Skeletal muscle satellite cell (primary cell): ENCODE data around the gene ZNF181. TPM values are rescaled to one million over a fixed set of nuclear protein-coding genes. Genes with fewer than 3 reads are reported as not detected.
"Not testable (repeated sequence)": the region's sequence is repeated elsewhere in the genome, so short reads cannot be mapped to it uniquely, and the experiment has no call there.

Experiments
- H3K27me3 ChIP-seq: 2 replicates; pipeline ENCODE4 v1.7.0; 2013; ENCODE audit warnings: low read length; ENCODE audit not compliant: control insufficient read depth, insufficient read depth
- H3K36me3 ChIP-seq: 2 replicates; pipeline ENCODE4 v1.7.0; 2013; ENCODE audit warnings: mild to moderate bottlenecking, control low read depth, low read length; ENCODE audit not compliant: insufficient read depth
- H3K4me1 ChIP-seq: 2 replicates; pipeline ENCODE4 v1.7.0; 2013; ENCODE audit warnings: low read length; ENCODE audit not compliant: control insufficient read depth, insufficient read depth
- H3K4me2 ChIP-seq: 2 replicates; pipeline ENCODE4 v1.7.0; 2013; ENCODE audit warnings: mild to moderate bottlenecking, low read length
- H3K4me3 ChIP-seq: 2 replicates; pipeline ENCODE4 v1.7.0; 2013; ENCODE audit warnings: low read length
- H3K9ac ChIP-seq: 2 replicates; pipeline ENCODE4 v1.7.0; 2013; ENCODE audit warnings: mild to moderate bottlenecking, low read depth, low read length, moderate library complexity
- H3K9me3 ChIP-seq: replicated peaks from 2 replicates; pipeline ENCODE4 v1.7.0; 2013; ENCODE audit warnings: mild to moderate bottlenecking, control low read depth, low read length
- total RNA-seq: library from RNA; depleted of rRNA; stranded (reverse); fragments of >200 nt; gene quantifications from 2 replicates; pipeline ENCODE4 v1.2.3, GENCODE V29; 2012; rRNA removed

Gene ZNF181
- total RNA-seq, result 9.6 and 14.4 TPM in 2 replicates

DNA sequence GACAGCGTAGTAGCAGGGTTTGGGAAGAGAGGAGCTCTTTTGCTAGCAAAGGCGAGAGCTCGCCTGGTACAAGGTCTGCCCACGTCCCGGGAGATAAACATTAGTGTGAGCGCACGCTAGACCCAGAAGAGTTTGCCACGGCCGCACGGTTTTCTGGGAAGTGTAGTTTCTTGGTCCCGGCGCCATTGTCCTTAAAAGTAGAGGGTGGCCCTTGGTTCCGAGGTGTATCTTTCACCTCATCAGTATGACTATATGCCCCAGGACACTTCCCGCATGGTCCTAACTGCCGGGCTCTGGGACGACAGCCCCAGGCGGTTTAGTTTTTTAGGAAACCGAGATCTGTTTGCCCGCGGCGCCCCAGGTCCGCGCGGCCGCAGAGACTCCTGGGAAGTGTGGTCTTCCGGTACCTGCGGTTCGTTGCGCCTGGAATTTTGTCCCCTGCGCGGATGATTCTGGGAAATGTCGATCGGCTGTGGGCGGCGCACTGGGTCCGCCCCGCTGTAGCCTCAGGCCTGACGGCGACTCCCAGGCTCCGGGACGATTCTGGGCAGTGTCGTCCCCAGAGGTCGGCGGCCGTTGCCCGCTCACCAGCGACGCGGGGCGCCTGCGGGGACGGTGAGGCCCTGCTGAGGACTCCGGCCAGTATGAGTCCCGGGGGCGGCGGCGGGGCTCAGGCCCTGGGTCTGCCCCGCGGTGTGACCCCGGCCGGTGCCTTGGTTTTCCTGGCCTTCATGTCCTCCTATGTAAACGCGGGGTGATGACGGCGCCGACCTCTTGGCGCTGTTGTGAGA, at the start of gene ZNF181:
Gene ZNF181 (plus strand): TSS at position 498 of the 791 bp plus-strand sequence. CDS start 795 bp downstream, outside the sequence.
- H3K4me1 ChIP-seq, result peaks cover 7% of the 10 kb centered on the region
- peaks cover 2% of the 10 kb centered on the region for H3K9me3 ChIP-seq
- peaks cover 12% of the 10 kb centered on the region for H3K36me3 ChIP-seq
- no peaks in the 10 kb centered on the region for H3K27me3 ChIP-seq
- peak within 1 kb of the TSS; percentile 76 for H3K4me3 ChIP-seq
- H3K9ac ChIP-seq, result peak within 1 kb of the TSS; percentile 96
- H3K4me2 ChIP-seq, result peak within 1 kb of the TSS; percentile 87

DNA sequence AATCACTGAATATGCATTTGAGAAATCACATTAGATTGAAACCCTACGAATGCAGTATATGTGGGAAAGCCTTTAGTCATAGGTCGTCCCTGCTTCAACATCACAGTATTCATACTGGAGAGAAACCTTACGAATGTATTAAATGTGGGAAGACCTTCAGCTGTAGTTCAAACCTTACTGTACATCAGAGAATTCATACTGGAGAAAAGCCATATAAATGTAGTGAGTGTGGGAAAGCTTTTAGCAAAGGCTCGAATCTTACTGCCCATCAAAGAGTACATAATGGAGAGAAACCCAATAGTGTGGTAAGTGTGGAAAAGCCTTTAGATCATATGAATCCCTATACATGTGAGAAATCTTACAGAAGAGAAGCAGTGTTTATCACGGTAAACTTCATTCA, 48.8 kb upstream of the ZNF181 start:
- not testable (repeated sequence) for H3K9ac ChIP-seq, H3K4me2 ChIP-seq, H3K27me3 ChIP-seq, H3K4me3 ChIP-seq, H3K4me1 ChIP-seq
- Histone ChIP-seq H3K36me3 (peaks cover 40% of the 10 kb centered on the region), H3K9me3 (peaks cover 28% of the 10 kb centered on the region)

DNA sequence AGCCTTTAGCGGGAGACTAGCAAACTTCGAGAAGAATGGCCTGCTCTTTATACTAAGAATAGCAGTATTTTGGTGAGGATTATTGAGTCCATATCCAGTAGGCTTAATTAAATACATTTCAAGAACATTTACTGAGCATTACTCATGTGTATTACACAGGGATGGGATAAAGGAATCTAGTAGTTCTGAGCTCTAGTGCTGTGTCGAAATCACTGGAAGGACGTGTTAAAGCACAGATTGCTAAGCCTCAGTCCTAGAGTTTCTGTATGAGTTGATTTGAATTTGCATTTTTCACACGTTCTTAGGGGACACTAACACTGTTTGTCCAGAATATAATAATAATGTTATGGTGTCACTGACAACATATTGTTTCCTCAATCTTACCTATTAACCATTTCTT, 47.6 kb upstream of the ZNF181 start:
- H3K9me3 ChIP-seq, result peaks cover 28% of the 10 kb centered on the region

DNA sequence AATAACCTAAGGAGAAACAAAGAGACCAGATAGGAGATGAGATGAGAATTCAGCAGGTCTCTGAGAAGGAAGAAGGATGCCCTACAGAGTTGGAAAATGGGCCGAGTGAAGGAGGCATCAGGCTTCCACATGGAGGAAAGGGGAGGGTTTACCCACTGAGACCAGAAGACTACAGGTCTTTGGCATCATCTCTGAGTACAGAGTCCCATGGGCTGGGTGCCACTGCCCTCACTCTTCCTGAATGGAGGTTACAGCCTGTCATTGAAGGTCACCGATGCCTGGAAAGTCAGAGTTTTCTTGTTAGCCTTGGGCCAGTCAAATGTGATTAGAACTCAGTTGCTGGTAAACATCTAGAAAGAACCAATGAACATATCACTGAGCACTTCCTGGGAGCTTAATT, 46.7 kb upstream of the ZNF181 start:
- H3K36me3 ChIP-seq, result peaks cover 24% of the 10 kb centered on the region
- H3K9me3 ChIP-seq, result peaks cover 28% of the 10 kb centered on the region
- no peak overlapping the region for H3K9ac ChIP-seq
- H3K4me2 ChIP-seq, result no peak overlapping the region
- no peaks in the 10 kb centered on the region for H3K27me3 ChIP-seq
- H3K4me3 ChIP-seq, result no peak overlapping the region
- no peaks in the 10 kb centered on the region for H3K4me1 ChIP-seq

More for the DNA sequence above, 47.6 kb upstream of the ZNF181 start:
- Histone ChIP-seq H3K4me2 (no peak overlapping the region), H3K9ac (no peak overlapping the region), H3K36me3 (peaks cover 32% of the 10 kb centered on the region), H3K4me1 (no peaks in the 10 kb centered on the region), H3K4me3 (no peak overlapping the region), H3K27me3 (no peaks in the 10 kb centered on the region)

DNA sequence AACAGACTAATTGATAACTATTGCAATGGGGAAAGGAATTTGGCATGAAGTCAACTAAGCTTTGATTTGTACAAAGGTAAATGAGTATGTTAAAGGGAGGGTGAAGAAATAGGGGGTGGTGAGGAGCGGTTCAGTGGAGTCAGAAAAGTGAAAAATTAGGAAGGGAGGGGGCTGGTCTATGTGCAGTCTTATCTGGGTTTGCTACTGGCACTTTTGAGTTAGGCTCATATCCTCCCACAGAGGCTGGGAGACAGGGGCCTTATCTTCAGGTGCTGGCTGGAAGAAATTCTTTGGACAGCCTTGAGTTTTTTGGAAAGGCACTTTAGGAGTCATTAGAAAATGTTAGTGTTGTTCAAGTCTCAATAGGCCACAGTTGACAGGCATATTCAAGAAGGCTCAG, 45.5 kb upstream of the ZNF181 start:
- no peak overlapping the region for H3K4me2 ChIP-seq
- no peaks in the 10 kb centered on the region for H3K27me3 ChIP-seq
- H3K9ac ChIP-seq, result no peak overlapping the region
- no peak overlapping the region for H3K4me3 ChIP-seq
- peaks cover 20% of the 10 kb centered on the region for H3K9me3 ChIP-seq
- H3K36me3 ChIP-seq, result peaks cover 12% of the 10 kb centered on the region
- no peaks in the 10 kb centered on the region for H3K4me1 ChIP-seq

DNA sequence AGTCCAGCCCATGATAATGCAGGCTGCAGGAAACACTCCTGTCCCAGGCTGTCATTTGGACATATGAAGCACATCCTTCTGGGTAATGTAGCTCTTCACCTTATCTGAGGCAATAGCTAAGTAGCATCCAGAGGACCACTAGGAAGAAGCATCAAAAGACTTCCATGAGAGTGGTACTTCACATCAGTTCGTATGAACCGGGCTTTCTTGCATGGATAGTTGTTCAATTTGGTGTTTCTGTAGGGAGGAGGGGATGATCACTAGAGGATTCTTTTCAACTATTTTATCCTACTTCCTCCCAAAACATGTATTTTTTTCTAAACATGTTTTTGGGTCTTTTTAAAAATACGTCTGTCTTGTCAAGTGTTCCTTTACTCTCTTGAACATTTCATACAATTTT, 43.7 kb upstream of the ZNF181 start:
- no peaks in the 10 kb centered on the region for H3K36me3 ChIP-seq
- H3K4me1 ChIP-seq, result no peaks in the 10 kb centered on the region
- peaks cover 3% of the 10 kb centered on the region for H3K9me3 ChIP-seq
- no peak overlapping the region for H3K9ac ChIP-seq
- no peak overlapping the region for H3K4me2 ChIP-seq
- H3K4me3 ChIP-seq, result no peak overlapping the region
- H3K27me3 ChIP-seq, result no peaks in the 10 kb centered on the region

DNA sequence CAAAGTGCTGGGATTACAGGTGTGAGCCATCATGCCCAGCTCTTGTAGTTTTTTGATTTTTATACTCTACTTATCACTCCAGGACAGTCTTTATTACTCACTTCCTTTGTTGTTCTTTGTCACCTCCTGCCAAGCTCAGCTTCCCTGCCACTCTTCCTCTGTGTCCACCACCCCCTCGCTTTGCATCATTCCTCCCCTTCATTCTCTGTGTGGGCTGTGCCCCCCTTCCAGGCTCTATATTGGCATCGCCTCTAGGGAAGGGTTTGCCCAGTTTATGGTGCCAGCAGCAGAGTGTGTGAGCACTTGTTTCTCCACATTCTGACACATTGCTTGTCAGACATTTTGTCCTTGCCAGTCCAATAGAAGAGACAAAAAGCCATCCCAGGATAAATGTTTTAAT, 41.5 kb upstream of the ZNF181 start:
- Histone ChIP-seq H3K27me3 (no peaks in the 10 kb centered on the region), H3K4me3 (no peak overlapping the region), H3K9me3 (no peaks in the 10 kb centered on the region), H3K4me2 (no peak overlapping the region), H3K36me3 (no peaks in the 10 kb centered on the region), H3K9ac (no peak overlapping the region), H3K4me1 (no peaks in the 10 kb centered on the region)

DNA sequence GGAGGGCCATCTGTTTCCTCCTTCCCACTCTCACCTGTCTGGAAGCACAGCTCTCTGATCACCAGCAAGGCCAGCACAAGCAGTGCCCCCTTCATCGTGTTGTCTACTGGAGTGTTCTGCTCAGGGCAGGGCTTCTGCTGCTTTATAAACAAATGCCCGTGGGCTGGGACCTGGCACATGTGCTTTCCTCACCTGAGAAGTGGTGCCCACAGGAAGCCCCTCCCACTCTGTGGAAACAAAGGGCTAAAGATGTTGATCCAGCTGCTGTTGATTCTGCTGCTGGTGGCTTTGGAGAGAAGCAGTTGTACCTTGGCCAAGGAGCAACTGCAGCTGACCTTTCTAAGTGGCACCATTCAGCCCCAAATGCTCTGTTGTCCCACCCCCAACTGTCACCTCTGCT, 26.4 kb upstream of the ZNF181 start:
- no peak overlapping the region for H3K9ac ChIP-seq
- H3K4me3 ChIP-seq, result no peak overlapping the region

DNA sequence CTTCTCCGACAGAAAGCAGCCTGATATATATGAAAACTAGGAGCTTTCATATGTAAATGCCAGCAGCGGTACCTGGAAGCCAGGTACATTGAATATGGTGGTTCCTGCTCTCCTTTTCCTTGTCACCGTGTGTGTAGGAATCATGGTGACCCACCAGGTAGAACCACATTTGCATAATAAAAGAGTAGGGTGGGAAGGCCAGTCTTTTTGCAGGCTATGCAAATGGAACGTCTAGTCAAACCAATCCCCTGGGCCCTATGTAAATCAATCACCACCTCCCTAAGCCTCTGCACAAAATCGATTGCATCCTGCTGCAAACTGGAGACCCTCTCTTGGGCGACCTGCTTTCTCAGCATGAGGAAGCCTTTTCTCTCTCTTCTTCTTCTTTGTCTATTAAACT, 22.2 kb upstream of the ZNF181 start:
- Histone ChIP-seq H3K4me1 (no peaks in the 10 kb centered on the region), H3K9me3 (peaks cover 5% of the 10 kb centered on the region), H3K4me3 (no peak overlapping the region), H3K4me2 (no peak overlapping the region), H3K9ac (no peak overlapping the region), H3K27me3 (peaks cover 6% of the 10 kb centered on the region), H3K36me3 (no peaks in the 10 kb centered on the region)

More for the DNA sequence above, 26.4 kb upstream of the ZNF181 start:
- no peaks in the 10 kb centered on the region for H3K4me1 ChIP-seq
- H3K36me3 ChIP-seq, result no peaks in the 10 kb centered on the region
- H3K27me3 ChIP-seq, result peaks cover 3% of the 10 kb centered on the region
- no peak overlapping the region for H3K4me2 ChIP-seq
- H3K9me3 ChIP-seq, result no peaks in the 10 kb centered on the region

DNA sequence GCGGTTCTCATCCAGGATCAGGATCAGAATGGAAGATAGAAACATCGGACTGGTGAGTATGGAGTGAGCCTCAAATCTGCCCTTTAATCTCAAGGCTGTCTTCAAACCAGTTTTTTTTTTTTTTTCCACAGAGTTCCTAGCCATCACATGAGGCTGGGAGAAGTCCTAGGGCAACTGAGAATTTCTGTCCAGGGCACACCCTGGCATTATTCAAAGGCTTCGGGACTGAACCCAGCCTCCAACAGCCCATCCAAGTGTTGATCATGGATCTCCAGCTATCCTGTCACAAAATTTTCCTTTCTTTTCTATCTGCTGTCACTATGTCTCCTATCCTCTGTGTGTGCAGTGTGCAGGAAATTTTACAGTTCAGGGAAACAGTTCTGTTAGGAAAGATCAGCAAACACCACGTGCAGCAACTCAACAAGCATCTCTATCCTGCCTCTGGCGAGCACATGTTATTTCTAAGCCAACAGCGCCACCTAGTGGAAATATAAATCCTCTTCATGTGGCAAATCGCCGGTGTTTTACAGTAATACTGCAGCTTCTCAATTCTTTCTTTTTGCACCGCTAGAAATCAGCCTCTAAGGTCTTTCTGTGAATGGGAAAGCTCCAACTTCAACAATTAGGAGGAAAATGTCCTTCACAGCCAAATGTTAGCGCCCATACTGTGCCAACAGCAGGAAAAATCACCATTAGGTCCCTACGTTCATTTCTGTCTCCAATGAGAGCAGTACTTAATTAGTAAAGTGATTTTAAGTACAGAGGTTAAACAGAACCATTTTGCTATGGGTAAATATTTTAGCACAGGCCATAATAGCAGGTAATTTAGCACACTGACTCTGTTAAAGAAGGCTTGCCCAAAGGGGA, 21.4 kb upstream of the ZNF181 start:
- Histone ChIP-seq H3K4me1 (no peaks in the 10 kb centered on the region), H3K36me3 (no peaks in the 10 kb centered on the region), H3K4me2 (no peak overlapping the region), H3K9ac (no peak overlapping the region), H3K27me3 (peaks cover 6% of the 10 kb centered on the region), H3K4me3 (no peak overlapping the region), H3K9me3 (peaks cover 5% of the 10 kb centered on the region)

DNA sequence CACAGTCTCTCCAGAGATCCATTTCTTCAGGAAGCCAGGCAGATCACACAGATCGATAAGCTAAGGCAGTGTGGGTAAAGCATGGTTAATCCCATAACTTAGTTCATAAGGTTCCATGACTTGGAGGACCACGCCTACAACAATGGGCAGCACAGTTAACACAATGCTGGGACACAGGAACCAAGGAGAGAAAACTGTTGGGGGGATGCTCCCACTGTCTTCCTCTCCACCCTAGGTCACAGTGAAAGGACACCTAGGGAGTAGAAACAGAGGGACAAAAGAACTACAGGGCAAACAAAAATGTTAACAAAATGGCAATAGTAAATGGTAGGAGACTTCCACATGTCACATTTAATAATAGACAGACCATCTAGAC, 20.8 kb upstream of the ZNF181 start:
- H3K27me3 ChIP-seq, result peaks cover 6% of the 10 kb centered on the region
- no peak overlapping the region for H3K4me3 ChIP-seq
- H3K36me3 ChIP-seq, result no peaks in the 10 kb centered on the region
- H3K9ac ChIP-seq, result no peak overlapping the region
- H3K4me1 ChIP-seq, result no peaks in the 10 kb centered on the region
- no peak overlapping the region for H3K4me2 ChIP-seq
- peaks cover 5% of the 10 kb centered on the region for H3K9me3 ChIP-seq
